ENCODE measurements around the gene SMIM36. TPM values are rescaled to one million over a fixed set of nuclear protein-coding genes. Genes with fewer than 3 reads are reported as not detected.
A peak's percentile ranks its signal among the peaks of the same experiment; 100 is the strongest.
"Not testable (repeated sequence)": the region's sequence is repeated elsewhere in the genome, so short reads cannot be mapped to it uniquely, and the experiment has no call there.

Gene SMIM36
- total RNA-seq, 8 experiments from 2014 or later = 0.09 to 0.85 (median 0.21) TPM; not detected in 5

GRCh38 chr17:55423535-55423934, 87.7 kb downstream of the SMIM36 start:
- no peak for ATAC-seq (replicated peaks in 6 of 8)
- Histone ChIP-seq H3K4me1 (replicated peaks in 1 of 2) (peaks cover 8 to 11% of the 10 kb centered on the region in 2 donors), H3K27ac (no peak overlapping the region), H3K4me3 (no peak overlapping the region)
- in situ Hi-C loops (cut with MboI; ENCODE audit: low pct_unique_long_range_greater_than_20kb in 2 of 9, low sequenced_read_pairs in 9 of 9, unreplicated experiment in 9 of 9) = no loop called here
- 55 to 100% (median 90%) methylated on average over 1 to 3 of the region's 3 CpGs; no CpG with 5 or more reads in 1 of the 10 experiments for WGBS, 10 experiments

DNA sequence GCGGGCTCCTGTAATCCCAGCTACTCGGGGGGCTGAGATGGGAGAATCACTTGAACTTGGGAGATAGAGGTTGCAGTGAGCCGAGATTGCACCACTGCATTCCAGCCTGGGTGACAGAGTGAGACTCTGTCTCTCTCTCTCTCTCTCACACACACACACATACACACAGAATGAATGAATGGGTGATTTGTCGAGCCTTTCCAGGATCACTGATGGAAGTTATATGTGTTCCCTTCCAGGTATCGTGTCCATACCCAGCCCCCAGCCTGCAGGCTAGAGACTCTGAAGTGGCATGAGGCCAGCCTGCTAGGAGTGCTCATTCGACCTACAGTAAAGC, 88.5 kb downstream of the SMIM36 start:
- H3K4me3 ChIP-seq; ATAC-seq (replicated peaks in 6 of 8); in situ Hi-C loops (cut with MboI; ENCODE audit: low pct_unique_long_range_greater_than_20kb in 2 of 9, low sequenced_read_pairs in 9 of 9, unreplicated experiment in 9 of 9); H3K27ac ChIP-seq: not testable (repeated sequence)
- WGBS, 10 experiments = 0 to 100% (median 100%) methylated on average over 1 to 4 of the region's 6 CpGs; no CpG with 5 or more reads in 3 of the 10 experiments
- H3K4me1 ChIP-seq (replicated peaks in 1 of 2) = peaks cover 8 to 11% of the 10 kb centered on the region in 2 donors

- in situ Hi-C loops (cut with MboI; ENCODE audit: low pct_unique_long_range_greater_than_20kb in 2 of 9, low sequenced_read_pairs in 9 of 9, unreplicated experiment in 9 of 9) = no loop called here
- no CpG with 5 or more reads among the region's 62 CpGs for WGBS, 10 experiments
- H3K4me1 ChIP-seq (replicated peaks in 1 of 2) = peaks cover 3 to 11% of the 10 kb centered on the region in 2 donors
Measured at GRCh38 chr17:55421179-55421934, 89.9 kb downstream of the SMIM36 start, which contains the start of gene MMD. Gene MMD, minus strand, starts transcription at chr17:55421835. Its CDS starts 140 bp downstream, at chr17:55421695.

GRCh38 chr17:55420776-55421178, 90.5 kb downstream of the SMIM36 start:
- Histone ChIP-seq H3K27ac (peak overlapping the region in 1 of 2 donors; percentile 74), H3K4me1 (replicated peaks in 1 of 2) (peaks cover 3 to 11% of the 10 kb centered on the region in 2 donors), H3K4me3 (peak overlapping the region; percentile 60 to 96 (median 67))
- peak in 6 of 8 experiments; percentile 1 to 22 (median 4) for ATAC-seq (replicated peaks in 6 of 8)
- in situ Hi-C loops (cut with MboI; ENCODE audit: low pct_unique_long_range_greater_than_20kb in 2 of 9, low sequenced_read_pairs in 9 of 9, unreplicated experiment in 9 of 9) = no loop called here
- 0% methylated on average over 1 to 5 of the region's 21 CpGs; no CpG with 5 or more reads in 7 of the 10 experiments for WGBS, 10 experiments

More at GRCh38 chr17:55421179-55421934, 89.9 kb downstream of the SMIM36 start, which contains the start of gene MMD:
- ATAC-seq (replicated peaks in 6 of 8) = peak; percentile 23 to 75 (median 60)
- Histone ChIP-seq H3K4me3 (peak within 1 kb of the TSS; percentile 60 to 96 (median 67)), H3K27ac (peak within 1 kb of the TSS; percentile 74 to 76)

DNA sequence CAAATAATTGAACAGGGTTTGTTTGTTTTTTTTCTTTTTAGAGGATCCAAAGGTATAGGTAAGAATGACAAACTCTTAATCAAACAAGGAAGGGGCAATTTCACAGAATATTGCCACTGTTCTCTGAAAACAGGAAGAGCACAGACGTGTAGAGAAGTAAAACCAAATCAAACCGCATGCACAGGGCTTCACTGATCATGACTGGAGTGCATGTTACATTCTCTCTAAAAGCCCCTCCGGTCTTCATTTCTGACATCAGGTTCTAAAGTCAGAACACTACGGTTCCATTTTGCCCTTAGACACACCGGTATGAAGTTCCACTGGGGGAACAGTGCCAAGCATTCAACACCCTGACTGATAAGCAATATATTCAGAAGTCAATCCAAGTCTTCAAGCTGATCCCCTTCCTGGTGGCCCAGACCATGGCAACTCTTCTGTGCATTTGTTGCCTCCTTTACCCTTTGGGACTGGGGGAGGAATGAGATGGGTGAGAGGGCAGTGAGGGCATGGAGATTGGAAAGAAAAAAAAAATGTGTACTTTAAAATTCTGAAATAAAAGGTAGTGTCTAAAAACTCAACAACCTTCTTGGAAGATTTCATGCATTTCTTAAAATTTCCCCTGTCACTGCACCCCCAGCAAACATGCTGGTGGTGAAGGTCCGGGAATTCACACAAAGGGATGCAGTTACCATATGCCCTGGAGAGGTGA, 91.0 kb downstream of the SMIM36 start:
- 0 to 83% (median 63%) methylated on average over 1 to 5 of the region's 6 CpGs for WGBS, 10 experiments
- in situ Hi-C loops (cut with MboI; ENCODE audit: low pct_unique_long_range_greater_than_20kb in 2 of 9, low sequenced_read_pairs in 9 of 9, unreplicated experiment in 9 of 9) = no loop called here

DNA sequence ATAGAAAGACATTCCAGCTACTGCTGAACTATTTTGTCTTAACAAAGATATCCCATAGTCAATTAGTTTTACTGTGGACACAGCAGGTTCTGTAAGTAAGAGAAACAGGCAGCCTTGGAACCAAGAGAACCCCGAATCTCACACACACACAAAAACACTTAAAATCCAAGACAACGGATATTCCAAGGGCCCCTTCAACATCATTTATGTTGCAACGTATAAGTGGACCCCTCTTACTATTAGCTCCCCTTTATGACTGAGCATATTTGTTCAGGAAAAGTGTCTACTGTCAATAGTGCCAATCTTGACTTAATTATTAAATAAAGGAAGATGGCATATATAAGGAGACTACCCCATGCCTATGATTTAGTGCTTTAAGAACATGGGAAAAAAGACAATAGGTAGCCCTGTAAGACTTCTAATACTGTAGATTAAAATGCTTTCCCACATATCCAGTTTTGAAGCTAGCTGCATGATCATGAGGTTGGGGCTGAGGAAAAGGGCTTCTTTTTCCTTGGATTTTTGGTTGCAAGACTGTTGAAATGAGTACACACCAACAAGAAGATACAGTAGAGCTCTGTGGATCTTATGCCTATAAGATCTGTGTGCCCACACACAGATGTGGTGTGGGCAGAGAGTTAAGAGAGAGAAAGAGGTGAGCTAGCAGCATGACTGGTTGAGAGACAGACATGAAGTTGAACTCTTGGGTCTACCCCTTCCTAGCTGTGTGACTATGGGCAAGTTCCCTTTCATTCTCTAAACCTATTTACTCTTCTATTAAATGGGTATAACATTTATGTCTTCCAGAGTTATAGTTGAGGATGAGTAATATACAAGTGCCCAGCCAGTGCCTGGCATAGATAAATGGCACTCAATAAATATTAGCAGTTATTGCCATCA, 92.6 kb downstream of the SMIM36 start:
- 50 to 100% (median 95%) methylated on average over 1 to 3 of the region's 3 CpGs; no CpG with 5 or more reads in 3 of the 10 experiments for WGBS, 10 experiments
- in situ Hi-C loops (cut with MboI; ENCODE audit: low pct_unique_long_range_greater_than_20kb in 2 of 9, low sequenced_read_pairs in 9 of 9, unreplicated experiment in 9 of 9) = no loop called here
- H3K4me3 ChIP-seq = no peak overlapping the region

More for the DNA sequence above, 91.0 kb downstream of the SMIM36 start:
- ATAC-seq (replicated peaks in 6 of 8) = no peak
- Histone ChIP-seq H3K4me3 (peak overlapping the region; percentile 60 to 96 (median 67)), H3K4me1 (replicated peaks in 1 of 2) (peaks cover 3 to 11% of the 10 kb centered on the region in 2 donors), H3K27ac (no peak overlapping the region)

GRCh38 chr17:55417411-55418268, 93.6 kb downstream of the SMIM36 start:
- Histone ChIP-seq H3K4me1 (replicated peaks in 1 of 2) (peaks cover 3 to 11% of the 10 kb centered on the region in 2 donors), H3K27ac (no peak overlapping the region), H3K4me3 (no peak overlapping the region)
- ATAC-seq (replicated peaks in 6 of 8) = no peak
- 90 to 100% (median 95%) methylated on average over 1 to 4 of the region's 4 CpGs; no CpG with 5 or more reads in 4 of the 10 experiments for WGBS, 10 experiments
- in situ Hi-C loops (cut with MboI; ENCODE audit: low pct_unique_long_range_greater_than_20kb in 2 of 9, low sequenced_read_pairs in 9 of 9, unreplicated experiment in 9 of 9) = no loop called here

More for the DNA sequence above, 92.6 kb downstream of the SMIM36 start:
- Histone ChIP-seq H3K27ac (no peak overlapping the region), H3K4me1 (replicated peaks in 1 of 2) (peaks cover 3 to 11% of the 10 kb centered on the region in 2 donors)
- no peak for ATAC-seq (replicated peaks in 6 of 8)

- ATAC-seq (replicated peaks in 6 of 8) = no peak
- peaks cover 3 to 11% of the 10 kb centered on the region in 2 donors for H3K4me1 ChIP-seq (replicated peaks in 1 of 2)
- WGBS, 10 experiments = 33 to 100% (median 83%) methylated on average over 1 to 4 of the region's 4 CpGs
- in situ Hi-C loops (cut with MboI; ENCODE audit: low pct_unique_long_range_greater_than_20kb in 2 of 9, low sequenced_read_pairs in 9 of 9, unreplicated experiment in 9 of 9) = no loop called here
- no peak overlapping the region for H3K27ac ChIP-seq
- no peak overlapping the region for H3K4me3 ChIP-seq
Measured at GRCh38 chr17:55416470-55417052, 94.7 kb downstream of the SMIM36 start.

GRCh38 chr17:55416000-55416399, 95.3 kb downstream of the SMIM36 start:
- in situ Hi-C loops (cut with MboI; ENCODE audit: low pct_unique_long_range_greater_than_20kb in 2 of 9, low sequenced_read_pairs in 9 of 9, unreplicated experiment in 9 of 9) = no loop called here

GRCh38 chr17:55414983-55415382, 96.3 kb downstream of the SMIM36 start:
- ATAC-seq (replicated peaks in 6 of 8) = no peak
- H3K27ac ChIP-seq = no peak overlapping the region
- no peak overlapping the region for H3K4me3 ChIP-seq
- in situ Hi-C loops (cut with MboI; ENCODE audit: low pct_unique_long_range_greater_than_20kb in 2 of 9, low sequenced_read_pairs in 9 of 9, unreplicated experiment in 9 of 9) = no loop called here
- peaks cover 0 to 7% of the 10 kb centered on the region in 2 donors for H3K4me1 ChIP-seq (replicated peaks in 1 of 2)
- 86 to 100% (median 100%) methylated on average over 1 to 4 of the region's 4 CpGs; no CpG with 5 or more reads in 1 of the 10 experiments for WGBS, 10 experiments

More at GRCh38 chr17:55416000-55416399, 95.3 kb downstream of the SMIM36 start:
- Histone ChIP-seq H3K27ac (no peak overlapping the region), H3K4me1 (replicated peaks in 1 of 2) (peaks cover 3 to 11% of the 10 kb centered on the region in 2 donors), H3K4me3 (no peak overlapping the region)
- ATAC-seq (replicated peaks in 6 of 8) = no peak

DNA sequence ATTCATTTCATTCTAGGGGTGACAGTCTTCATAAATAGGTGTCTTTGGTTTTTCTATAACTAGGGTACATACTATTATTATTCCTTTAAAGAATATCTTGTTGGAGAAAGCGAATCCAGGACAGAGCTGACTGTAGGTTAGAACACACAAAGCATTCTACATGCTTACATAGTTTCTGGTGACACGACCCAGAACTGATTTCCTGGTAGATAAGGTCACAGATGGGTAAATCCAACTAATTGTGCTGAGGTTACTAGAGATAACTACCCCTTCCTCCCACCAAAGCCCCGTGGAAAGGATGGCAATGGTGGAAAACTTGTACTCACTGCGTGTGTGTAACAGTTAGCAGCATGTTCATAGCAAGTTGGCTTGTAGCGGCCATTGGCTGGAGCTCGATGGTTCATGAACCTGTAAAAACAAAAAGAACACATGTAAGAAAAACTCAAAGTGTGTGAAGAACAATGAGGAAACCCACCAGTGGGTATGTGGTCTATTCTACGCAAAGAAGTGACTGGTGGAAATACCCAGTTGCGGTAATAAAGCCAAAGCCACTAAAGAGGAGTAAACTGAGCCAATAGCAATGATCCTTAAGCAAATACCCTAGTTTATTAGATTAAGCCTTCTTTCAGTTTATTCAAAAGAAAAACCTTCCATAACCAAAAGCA, 97.3 kb downstream of the SMIM36 start:
- ATAC-seq (replicated peaks in 6 of 8) = no peak
- in situ Hi-C loops (cut with MboI; ENCODE audit: low pct_unique_long_range_greater_than_20kb in 2 of 9, low sequenced_read_pairs in 9 of 9, unreplicated experiment in 9 of 9) = no loop called here
- WGBS, 10 experiments = 60 to 100% (median 93%) methylated on average over 1 to 7 of the region's 8 CpGs; no CpG with 5 or more reads in 1 of the 10 experiments
- H3K4me3 ChIP-seq = no peak overlapping the region
- no peaks in the 10 kb centered on the region for H3K4me1 ChIP-seq (replicated peaks in 1 of 2)
- H3K27ac ChIP-seq = no peak overlapping the region
